ENCODE results near the gene C11orf52. TPM values are rescaled to one million over a fixed set of nuclear protein-coding genes. Genes with fewer than 3 reads are reported as not detected.

C11orf52 gene
- total and polyA plus RNA-seq, 2 of the 13 experiments (the other 11 are each of a cell fraction or from before 2014, with no cell fraction given): 7.4 to 11.0 TPM

- no peak; the same call in 1 of the 2 replicates for TF ChIP-seq KLF9 (CRISPR knock-in tag; IDR thresholded peaks at IDR 0.05; ENCODE audit: low read depth)
- no peak for TF ChIP-seq ZNF75D (CRISPR knock-in tag; IDR thresholded peaks at IDR 0.05; ENCODE audit: borderline replicate concordance)
- TF ChIP-seq RARA (CRISPR knock-in tag; IDR thresholded peaks at IDR 0.05): 0 out of 2 replicates have a peak, but pooled peaks have one; percentile 24
- no peak for TF ChIP-seq POLR2AphosphoS2 (IDR thresholded peaks at IDR 0.05; ENCODE audit: low read depth, low read length)
- no peak for TF ChIP-seq NR2C2 (CRISPR knock-in tag; IDR thresholded peaks at IDR 0.05; ENCODE audit: borderline replicate concordance)
- TF ChIP-seq SNAPC5 (CRISPR knock-in tag; IDR thresholded peaks at IDR 0.05; ENCODE audit: borderline replicate concordance): peak; percentile 29; the same call in 1 of the 2 replicates
- TF ChIP-seq ZMAT5 (CRISPR knock-in tag; IDR thresholded peaks at IDR 0.05; ENCODE audit: borderline replicate concordance, low read depth): no peak
- no peak for TF ChIP-seq ZBTB4 (CRISPR knock-in tag; IDR thresholded peaks at IDR 0.05; ENCODE audit: borderline replicate concordance)
- no peak for TF ChIP-seq ZNF3 (CRISPR knock-in tag; IDR thresholded peaks at IDR 0.05)
- TF ChIP-seq ATAD3A (CRISPR knock-in tag; IDR thresholded peaks at IDR 0.05): no peak
- TF ChIP-seq ATM (IDR thresholded peaks at IDR 0.05; ENCODE audit: borderline replicate concordance): no peak
- no peak for TF ChIP-seq ZNF776 (CRISPR knock-in tag; IDR thresholded peaks at IDR 0.05)
- 0 out of 2 replicates have a peak, but pooled peaks have one; percentile 38 for TF ChIP-seq ZFP41 (CRISPR knock-in tag; IDR thresholded peaks at IDR 0.05; ENCODE audit: borderline replicate concordance)
- no peak for TF ChIP-seq KLF15 (CRISPR knock-in tag; IDR thresholded peaks at IDR 0.05; ENCODE audit: borderline replicate concordance)
- TF ChIP-seq ZNF205 (CRISPR knock-in tag; IDR thresholded peaks at IDR 0.05): 0 out of 2 replicates have a peak, but pooled peaks have one; percentile 53
- peak; percentile 77; the same call in 1 of the 2 replicates for TF ChIP-seq ZFP37 (CRISPR knock-in tag; IDR thresholded peaks at IDR 0.05; ENCODE audit: borderline replicate concordance)
- no peak for TF ChIP-seq HOXA7 (CRISPR knock-in tag; IDR thresholded peaks at IDR 0.05)
- TF ChIP-seq THAP9 (CRISPR knock-in tag; IDR thresholded peaks at IDR 0.05; ENCODE audit: borderline replicate concordance): peak; percentile 68; the same call in 1 of the 2 replicates
- peak in 1 of 2 experiments; percentile 50; a peak in 2 of 4 replicates for TF ChIP-seq EP300 (IDR thresholded peaks at IDR 0.05; ENCODE audit: low read depth in 2 of 2, low read length in 2 of 2)
- TF ChIP-seq EP300 (CRISPR knock-in tag; IDR thresholded peaks at IDR 0.05; ENCODE audit: borderline replicate concordance): peak; percentile 38; the same call in 1 of the 2 replicates
These were observed 8.0 kb downstream of the C11orf52 start (continued) for GRCh38 chr11:111926505-111927391.
